Transverse colon (tissue), 4 donors: ENCODE data around the gene LSMEM2. TPM values are rescaled to one million over a fixed set of nuclear protein-coding genes. Genes with fewer than 3 reads are reported as not detected.
A peak's percentile ranks its signal among the peaks of the same experiment; 100 is the strongest.

Experiments used
- DNase-seq: peaks from one replicate; pipeline ENCODE4 v3.0.0-alpha.2; 2019
- H3K27ac ChIP-seq, 4 donors: fragments of 200-600 bp; sonication (generic); 2 replicates each; pipeline ENCODE4 v1.5.1; 2016 to 2018; ENCODE audit warnings: inconsistent platforms in 4 of 4
- H3K27me3 ChIP-seq: fragments of 200-600 bp; sonication (generic); 2 replicates; pipeline ENCODE4 v1.5.1; 2017; ENCODE audit warnings: inconsistent platforms
- H3K36me3 ChIP-seq, 4 donors: fragments of 200-600 bp; sonication (generic); 2 replicates each; pipeline ENCODE4 v1.5.1; 2017 to 2019; ENCODE audit warnings: inconsistent platforms in 4 of 4
- H3K4me1 ChIP-seq, 4 donors: fragments of 200-600 bp; sonication (generic); 2 replicates each; pipeline ENCODE4 v1.5.1; 2017 to 2020; ENCODE audit warnings: inconsistent platforms in 4 of 4
- H3K4me3 ChIP-seq, 4 donors: fragments of 200-600 bp; sonication (generic); 1 replicate in 1 of 4; 2 replicates in 3 of 4; pipeline versions ENCODE4 v1.5.1 to v1.6.1; 2017 to 2019; ENCODE audit warnings: inconsistent platforms in 4 of 4
- H3K9me3 ChIP-seq, 2 donors: fragments of 200-600 bp; sonication (generic); 2 replicates each; pipeline ENCODE4 v1.5.1; 2017 to 2019; ENCODE audit warnings: inconsistent platforms in 2 of 2
- CTCF ChIP-seq, 5 experiments: fragments of 200-600 bp in 3 of 5; fragments of 450-650 bp in 2 of 5; sonication (generic) in 3 of 5; IDR thresholded peaks; 1 replicate in 2 of 5; 2 replicates in 3 of 5; pipeline ENCODE4 v1.5.1; 2016 to 2017; ENCODE audit warnings: antibody characterized with exemption in 5 of 5, inconsistent platforms in 3 of 5, mild to moderate bottlenecking in 2 of 5, moderate library complexity in 1 of 5
- EP300 ChIP-seq: sonication (generic); formaldehyde crosslinking; IDR thresholded peaks from one replicate; pipeline ENCODE4 v1.6.1; 2017; ENCODE audit warnings: antibody characterized with exemption, low read depth
- POLR2A ChIP-seq: fragments of 450-650 bp; IDR thresholded peaks from one replicate; pipeline ENCODE4 v1.6.1; 2016; ENCODE audit warnings: antibody characterized with exemption, mild to moderate bottlenecking, moderate library complexity
- POLR2AphosphoS5 ChIP-seq, 3 donors: sonication (generic); formaldehyde crosslinking; IDR thresholded peaks; one replicate each; pipeline ENCODE4 v1.6.1; 2016; ENCODE audit warnings: antibody characterized with exemption in 3 of 3
- WGBS, 2 donors: methylation state at CpG; one replicate each; pipeline ENCODE4 v1.1.5; 2018; ENCODE audit warnings: low coverage in 1 of 2; 5-methylcytosine and 5-hydroxymethylcytosine counted together
- in situ Hi-C, 4 donors: fragments of 200-750 bp; cut with MboI; loops; one replicate each; pipeline versions ENCODE4 v1.15.0 to v1.15.1; 2017; ENCODE audit warnings: low sequenced_read_pairs in 3 of 4, low pct_ligation_motif_present in 1 of 4, low pct_unique_long_range_greater_than_20kb in 1 of 4
- intact Hi-C: fragments of 100-400 bp; cut with DNase I; formaldehyde crosslinking; loops from one replicate; pipeline ENCODE4 v1.15.1; 2023; ENCODE audit warnings: low total_unique reads
- total RNA-seq, 4 donors: library from RNA; depleted of rRNA; stranded (reverse); fragments of >200 nt; gene quantifications; one replicate each; pipeline ENCODE4 v1.1.0, GENCODE V29; 2016

The LSMEM2 gene
- total RNA-seq, 4 donors from 2014 or later: not detected

DNA sequence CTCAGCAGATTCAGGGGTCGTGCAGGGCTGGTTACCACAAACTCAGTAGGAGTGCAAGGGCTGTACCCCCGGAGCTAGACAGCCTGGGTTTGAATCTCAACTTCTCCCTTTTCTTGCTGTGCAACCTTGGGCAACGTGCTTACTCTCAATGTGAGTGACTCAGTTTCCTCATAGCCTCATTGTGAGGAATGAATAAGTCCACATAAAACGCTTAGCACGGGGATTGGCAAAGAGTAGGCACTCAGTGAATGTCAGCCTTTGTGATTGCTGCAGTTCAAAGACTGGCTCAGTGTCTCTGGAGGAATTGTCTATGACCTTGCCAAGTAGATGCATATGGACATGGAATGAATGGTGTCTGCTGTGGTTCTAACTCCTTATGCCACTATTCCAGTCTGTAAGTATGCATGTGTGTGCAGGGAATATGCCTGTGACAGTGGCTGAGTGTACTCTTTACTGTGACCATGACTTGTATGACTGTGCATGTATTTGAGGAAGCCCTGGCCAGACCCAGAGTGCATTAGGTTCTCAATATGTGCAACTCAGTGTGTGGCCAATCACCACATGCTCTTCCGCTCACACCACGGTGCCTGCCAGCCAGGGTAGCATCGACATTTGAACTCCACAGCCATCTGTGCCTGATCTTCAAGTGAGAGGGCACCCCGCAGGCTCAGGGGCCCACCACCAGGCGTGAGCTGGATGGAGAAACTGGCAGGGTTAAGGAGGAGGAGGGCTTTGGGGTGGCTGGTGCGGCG, 21.2 kb downstream of the LSMEM2 start:
- Histone ChIP-seq H3K27me3 (no peaks in the 10 kb centered on the region), H3K4me1 (peaks cover 15 to 35% (median 32%) of the 10 kb centered on the region in 4 donors), H3K36me3 (no peaks in the 10 kb centered on the region), H3K9me3 (no peaks in the 10 kb centered on the region), H3K27ac (peak overlapping the region; percentile 90 to 96 (median 92)), H3K4me3 (peak overlapping the region; percentile 7 to 51 (median 34))
- DNase-seq: no peak
- intact Hi-C loops (no loop called here), in situ Hi-C loops (no loop called here)
- TF ChIP-seq EP300 (no peak), POLR2AphosphoS5 (IDR thresholded peaks at IDR 0.05) (no peak), CTCF (IDR thresholded peaks at IDR 0.05) (no peak), POLR2A (no peak)
- 45% methylated on average over 12 of the region's 12 CpGs; no CpG with 5 or more reads in 1 of the 2 donors for WGBS, 2 donors

DNA sequence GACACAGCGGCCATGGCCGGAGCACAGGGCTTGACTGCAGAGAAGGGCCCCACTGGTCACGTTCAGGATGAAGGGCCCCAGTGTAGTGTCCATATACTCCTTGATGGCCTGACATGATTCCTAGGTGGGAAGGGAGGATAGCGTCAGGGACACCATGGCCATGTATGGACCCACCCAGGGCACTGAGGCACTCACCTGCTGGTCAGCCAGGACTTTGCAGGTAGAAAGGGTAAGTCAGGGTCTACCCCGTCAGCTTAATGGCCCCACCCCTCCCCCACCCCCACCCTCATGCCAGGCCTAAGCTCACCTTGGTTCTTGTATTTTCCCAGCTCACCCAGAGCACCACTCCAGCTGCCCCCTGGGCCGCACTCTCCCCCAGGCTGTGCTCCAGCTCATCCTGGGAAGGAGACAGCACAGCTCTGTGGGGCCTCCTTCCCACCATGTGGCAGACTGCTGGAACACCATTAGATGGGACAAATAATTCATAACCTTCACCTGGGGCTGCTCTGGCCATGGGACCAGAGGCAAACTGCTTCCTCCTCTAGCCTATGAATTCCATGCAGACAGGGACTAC, 21.9 kb downstream of the LSMEM2 start:
- peak overlapping the region in 2 of 4 donors; percentile 47 to 51 for H3K4me3 ChIP-seq
- H3K4me1 ChIP-seq: peaks cover 15 to 35% (median 32%) of the 10 kb centered on the region in 4 donors
- intact Hi-C loops (no loop called here), in situ Hi-C loops (no loop called here)
- H3K9me3 ChIP-seq: no peaks in the 10 kb centered on the region
- TF ChIP-seq EP300 (no peak), POLR2AphosphoS5 (IDR thresholded peaks at IDR 0.05) (no peak), CTCF (IDR thresholded peaks at IDR 0.05) (no peak), POLR2A (no peak)
- no peaks in the 10 kb centered on the region for H3K27me3 ChIP-seq
- H3K27ac ChIP-seq: peak overlapping the region; percentile 90 to 96 (median 92)
- 88% methylated on average over 5 of the region's 6 CpGs; no CpG with 5 or more reads in 1 of the 2 donors for WGBS, 2 donors
- no peaks in the 10 kb centered on the region for H3K36me3 ChIP-seq
- no peak for DNase-seq

- intact Hi-C loops (no loop called here), in situ Hi-C loops (no loop called here)
- Histone ChIP-seq H3K27me3 (no peaks in the 10 kb centered on the region), H3K9me3 (no peaks in the 10 kb centered on the region), H3K4me1 (peaks cover 15 to 35% (median 32%) of the 10 kb centered on the region in 4 donors), H3K4me3 (peak overlapping the region in 1 of 4 donors; percentile 13), H3K36me3 (no peaks in the 10 kb centered on the region), H3K27ac (peak overlapping the region; percentile 48 to 73 (median 58))
- no peak for DNase-seq
- 87 to 100% methylated on average over 1 to 32 of the region's 32 CpGs for WGBS, 2 donors
- TF ChIP-seq EP300: no peak
- no peak for TF ChIP-seq CTCF (IDR thresholded peaks at IDR 0.05)
- no peak for TF ChIP-seq POLR2A
- TF ChIP-seq POLR2AphosphoS5 (IDR thresholded peaks at IDR 0.05): no peak
These were observed 23.5 kb downstream of the LSMEM2 start for GRCh38 chr3:50302095-50303012.
